Endothelial cell of umbilical vein (primary cell): ENCODE results near the gene ADPGK. TPM values are rescaled to one million over a fixed set of nuclear protein-coding genes. Genes with fewer than 3 reads are reported as not detected.

ENCODE experiments used
- BruUV-seq: library from RNA; stranded (reverse); fragments of 400-500 nt; replicated peaks from 2 replicates; lab custom pipeline; 2021; lab: Mats Ljungman, UMichigan
- CTCF ChIA-PET: fragments of 300-600, 350-600 bp; sonication (Branson Sonifier 250); formaldehyde crosslinking; loops from one replicate; lab custom pipeline; 2021; ENCODE audit warnings: antibody characterized with exemption, inconsistent platforms; lab: Charles Lee
- POLR2A ChIA-PET: fragments of 300-600, 350-600 bp; sonication (Branson Sonifier 250); formaldehyde crosslinking; loops from one replicate; lab custom pipeline; 2021; ENCODE audit warnings: antibody characterized with exemption, inconsistent platforms; lab: Charles Lee
- DNase-seq: peaks from one replicate; pipeline ENCODE4 v3.0.0-alpha.2; 2011; ENCODE audit warnings: low read depth, low spot score
- FAIRE-seq: peaks from 2 replicates; lab custom pipeline; 2011; peaks lifted over from hg19 to GRCh38; lab: Jason Lieb, UNC
- H2AFZ ChIP-seq: 2 replicates; pipeline ENCODE4 v1.6.0; 2012; ENCODE audit warnings: low read depth, low read length, control low read depth, inconsistent platforms
- H3K27ac ChIP-seq: 2 replicates; pipeline ENCODE4 v1.5.1; 2011; ENCODE audit warnings: low read depth, mild to moderate bottlenecking, control low read depth, low read length, moderate library complexity; ENCODE audit not compliant: insufficient read depth
- H3K27me3 ChIP-seq, 2 experiments: 2 replicates each; pipeline versions ENCODE4 v1.6.0 to v1.6.1; 2011; ENCODE audit warnings: low read length in 2 of 2, mixed read lengths in 1 of 2; ENCODE audit not compliant: control insufficient read depth in 2 of 2, insufficient read depth in 2 of 2
- H3K36me3 ChIP-seq, 2 experiments: 2 replicates in 1 of 2; 3 replicates in 1 of 2; pipeline ENCODE4 v1.5.1; 2011; ENCODE audit warnings: low read length in 2 of 2, mild to moderate bottlenecking in 1 of 2, moderate library complexity in 1 of 2; ENCODE audit not compliant: control insufficient read depth in 2 of 2, insufficient read depth in 2 of 2; ENCODE audit errors: extremely low read depth in 1 of 2
- H3K4me1 ChIP-seq: 3 replicates; pipeline ENCODE4 v1.5.1; 2011; ENCODE audit warnings: mild to moderate bottlenecking, low read length; ENCODE audit not compliant: control insufficient read depth, insufficient read depth; ENCODE audit errors: extremely low read depth
- H3K4me2 ChIP-seq: 2 replicates; pipeline ENCODE4 v1.6.1; 2011; ENCODE audit warnings: low read length, control low read depth, mixed read lengths; ENCODE audit not compliant: insufficient read depth
- H3K4me3 ChIP-seq, 3 experiments: fragments of 200-600 bp in 1 of 3; sonication (generic), shearing (Covaris generic) in 1 of 3; replicated peaks in 1 of 3; 2 replicates each; pipeline ENCODE4 v1.5.1; 2011 to 2016; ENCODE audit warnings: control low read depth in 3 of 3, low read length in 3 of 3, mild to moderate bottlenecking in 2 of 3, inconsistent platforms in 1 of 3, low read depth in 1 of 3, moderate library complexity in 1 of 3; ENCODE audit not compliant: insufficient read depth in 1 of 3
- H3K79me2 ChIP-seq: 2 replicates; pipeline ENCODE4 v1.6.0; 2012; ENCODE audit warnings: low read length, inconsistent platforms; ENCODE audit not compliant: control insufficient read depth, insufficient read depth
- H3K9ac ChIP-seq: replicated peaks from 2 replicates; pipeline ENCODE3; 2011; ENCODE audit warnings: low read length, control low read depth; ENCODE audit not compliant: insufficient read depth; ENCODE audit errors: extremely low read depth
- H3K9me1 ChIP-seq: replicated peaks from 3 replicates; pipeline ENCODE4 v1.6.0; 2011; ENCODE audit warnings: mild to moderate bottlenecking, low read length; ENCODE audit not compliant: control insufficient read depth, insufficient read depth; ENCODE audit errors: extremely low read depth
- H3K9me3 ChIP-seq: replicated peaks from 2 replicates; pipeline ENCODE4 v1.5.1; 2012; ENCODE audit warnings: low read length, inconsistent platforms; ENCODE audit not compliant: control insufficient read depth, insufficient read depth
- H4K20me1 ChIP-seq: replicated peaks from 2 replicates; pipeline ENCODE3; 2011; ENCODE audit warnings: mild to moderate bottlenecking, low read length; ENCODE audit not compliant: control insufficient read depth, insufficient read depth; ENCODE audit errors: extremely low read depth
- GATA2 ChIP-seq: IDR thresholded peaks from 2 replicates; pipeline ENCODE4 v1.7.0; 2011; ENCODE audit warnings: low read depth, mild to moderate bottlenecking, moderate library complexity, mixed read lengths, low read length; ENCODE audit not compliant: insufficient read length, insufficient read depth
- MYC ChIP-seq: IDR thresholded peaks from one replicate; pipeline ENCODE4 v1.6.1; 2011; ENCODE audit warnings: mild to moderate bottlenecking, low read depth, low read length
- POLR2A ChIP-seq: IDR thresholded peaks from 2 replicates; pipeline ENCODE4 v1.6.1; 2012; ENCODE audit warnings: low read depth, mild to moderate bottlenecking, control low read depth, low read length
- POLR2AphosphoS5 ChIP-seq: IDR thresholded peaks from 2 replicates; pipeline ENCODE4 v1.6.1; 2012; ENCODE audit warnings: low read depth, mild to moderate bottlenecking, control low read depth, low read length, moderate library complexity; ENCODE audit not compliant: insufficient read depth
- dilution Hi-C: fragments of 300-500 bp; cut with MboI; formaldehyde crosslinking; loops from one replicate; pipeline ENCODE4 v1.15.0; 2019; ENCODE audit warnings: low sequenced_read_pairs; ENCODE audit not compliant: extremely low pct_ligation_motif_present
- intact Hi-C: fragments of 100-400 bp; cut with micrococcal nuclease; formaldehyde crosslinking; loops from one replicate; pipeline ENCODE4 v1.10.0; 2022
- polyA plus RNA-seq, 4 experiments: library from polyadenylated mRNA; depleted of rRNA in 3 of 4; stranded (reverse) in 3 of 4; unstranded in 1 of 4; fragments of >200 nt; gene quantifications; 2 replicates each; pipeline versions ENCODE4 v1.2.1 to v1.2.3, GENCODE V29; 2011 to 2012; ENCODE audit warnings: missing spikeins in 1 of 4
- total RNA-seq: library from RNA; stranded (reverse); gene quantifications from 2 replicates; pipeline ENCODE4 v1.2.3, GENCODE V29; 2021
- TF ChIP-seq, protein P1 (sequence below): IDR thresholded peaks from 2 replicates; pipeline ENCODE4 v1.6.1; 2011; ENCODE audit not compliant: insufficient read depth, insufficient read length
- TF ChIP-seq, protein P2 (sequence below), 2 donors: IDR thresholded peaks; 1 replicate in 1 of 2; 2 replicates in 1 of 2; pipeline ENCODE4 v1.5.1; 2011; ENCODE audit warnings: low read length in 2 of 2, mild to moderate bottlenecking in 2 of 2, moderate library complexity in 2 of 2, control low read depth in 1 of 2, inconsistent platforms in 1 of 2, low read depth in 1 of 2; ENCODE audit not compliant: insufficient read depth in 1 of 2; ENCODE audit errors: extremely low read depth in 1 of 2

ADPGK gene
- total and polyA plus RNA-seq, 2 donors (not counting 3 experiments of a cell fraction or from before 2014, with no cell fraction given), result 51.0 to 57.1 TPM

DNA sequence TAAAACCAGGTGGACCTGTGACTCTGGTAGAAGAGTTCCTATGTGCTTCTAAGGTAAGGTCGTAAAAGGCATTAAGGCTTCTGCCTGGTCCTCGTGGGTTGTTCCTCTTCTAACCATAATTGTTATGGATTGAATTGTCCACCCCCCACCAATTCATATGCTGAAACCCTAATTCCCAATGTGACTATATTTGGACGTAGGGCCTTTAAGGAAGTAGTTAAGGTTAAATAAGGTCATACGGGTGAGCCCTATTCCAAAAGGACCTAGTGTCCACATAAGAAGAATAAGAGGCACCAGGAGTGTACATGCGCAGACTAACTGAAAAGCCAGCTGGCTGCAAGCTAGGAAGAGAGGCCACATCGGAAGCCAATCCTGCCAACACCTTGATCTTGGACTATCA, 1.9 kb downstream of the ADPGK start:
- no peaks in the 10 kb centered on the region for H4K20me1 ChIP-seq
- no peaks in the 10 kb centered on the region for H3K36me3 ChIP-seq
- TF ChIP-seq MYC (no peak), POLR2AphosphoS5 (no peak), POLR2A (no peak), GATA2 (no peak)
- TF ChIP-seq, protein P1, sequence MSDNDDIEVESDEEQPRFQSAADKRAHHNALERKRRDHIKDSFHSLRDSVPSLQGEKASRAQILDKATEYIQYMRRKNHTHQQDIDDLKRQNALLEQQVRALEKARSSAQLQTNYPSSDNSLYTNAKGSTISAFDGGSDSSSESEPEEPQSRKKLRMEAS, result no peak
- TF ChIP-seq, protein P2, sequence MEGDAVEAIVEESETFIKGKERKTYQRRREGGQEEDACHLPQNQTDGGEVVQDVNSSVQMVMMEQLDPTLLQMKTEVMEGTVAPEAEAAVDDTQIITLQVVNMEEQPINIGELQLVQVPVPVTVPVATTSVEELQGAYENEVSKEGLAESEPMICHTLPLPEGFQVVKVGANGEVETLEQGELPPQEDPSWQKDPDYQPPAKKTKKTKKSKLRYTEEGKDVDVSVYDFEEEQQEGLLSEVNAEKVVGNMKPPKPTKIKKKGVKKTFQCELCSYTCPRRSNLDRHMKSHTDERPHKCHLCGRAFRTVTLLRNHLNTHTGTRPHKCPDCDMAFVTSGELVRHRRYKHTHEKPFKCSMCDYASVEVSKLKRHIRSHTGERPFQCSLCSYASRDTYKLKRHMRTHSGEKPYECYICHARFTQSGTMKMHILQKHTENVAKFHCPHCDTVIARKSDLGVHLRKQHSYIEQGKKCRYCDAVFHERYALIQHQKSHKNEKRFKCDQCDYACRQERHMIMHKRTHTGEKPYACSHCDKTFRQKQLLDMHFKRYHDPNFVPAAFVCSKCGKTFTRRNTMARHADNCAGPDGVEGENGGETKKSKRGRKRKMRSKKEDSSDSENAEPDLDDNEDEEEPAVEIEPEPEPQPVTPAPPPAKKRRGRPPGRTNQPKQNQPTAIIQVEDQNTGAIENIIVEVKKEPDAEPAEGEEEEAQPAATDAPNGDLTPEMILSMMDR (IDR thresholded peaks at IDR 0.05; ENCODE audit: extremely low read depth in 1 of 2, insufficient read depth in 1 of 2, low read depth in 1 of 2, low read length in 2 of 2), result no peak
- POLR2A ChIA-PET, result no interaction called here
- BruUV-seq, result no TSS peak
- dilution Hi-C loops, result no loop called here
- no peak overlapping the region for H3K4me3 ChIP-seq
- intact Hi-C loops, result loop anchor here (5.0 to 10.0 kb wide), 3 partner anchors 59 to 853 kb away; partner anchors contain the start of genes BBS4, HIGD2B and NPTN
- no peak overlapping the region for H3K4me2 ChIP-seq
- DNase-seq (no peak), FAIRE-seq (no peak)
- peaks cover 10% of the 10 kb centered on the region for H3K4me1 ChIP-seq
- H3K27ac ChIP-seq, result no peak overlapping the region
- H3K9me3 ChIP-seq, result no peaks in the 10 kb centered on the region
- CTCF ChIA-PET, result interaction anchor here (3.1 kb wide), 1 partner anchor 60 kb away, joined by 20 read pairs; no protein-coding TSS in a partner anchor
- H3K27me3 ChIP-seq, result peaks cover 2% of the 10 kb centered on the region in 2 experiments
- no peak overlapping the region for H2AFZ ChIP-seq
- H3K9me1 ChIP-seq, result no peaks in the 10 kb centered on the region
- peaks cover 24% of the 10 kb centered on the region for H3K79me2 ChIP-seq
- H3K9ac ChIP-seq, result no peak overlapping the region
